H1 (cell line): ENCODE measurements around the gene AOPEP. TPM values are rescaled to one million over a fixed set of nuclear protein-coding genes. Genes with fewer than 3 reads are reported as not detected.

ENCODE experiments used
- CTCF ChIA-PET: fragments of 300-600 bp; sonication (Branson Sonifier 250); formaldehyde crosslinking; loops from one replicate; lab custom pipeline; 2021; ENCODE audit not compliant: partially characterized antibody; lab: Charles Lee
- POLR2A ChIA-PET: fragments of 300-600 bp; sonication (Branson Sonifier 250); formaldehyde crosslinking; loops from one replicate; lab custom pipeline; 2021; ENCODE audit warnings: inconsistent platforms; ENCODE audit not compliant: partially characterized antibody; lab: Charles Lee
- DNase-seq, 2 experiments: peaks; one replicate each; pipeline versions ENCODE4 v3.0.0 to v3.0.0-alpha.2; 2010 to 2022; ENCODE audit warnings: low spot score in 2 of 2, low read depth in 1 of 2, mixed read lengths in 1 of 2
- FAIRE-seq: peaks from 2 replicates; lab custom pipeline; 2011; peaks lifted over from hg19 to GRCh38; lab: Jason Lieb, UNC
- H2AFZ ChIP-seq: 2 replicates; pipeline ENCODE4 v1.8.1; 2012; ENCODE audit warnings: low read length, inconsistent platforms
- H2AK5ac ChIP-seq: 2 replicates; pipeline ENCODE4 v1.6.1; 2013; ENCODE audit warnings: low read depth, low read length
- H2BK120ac ChIP-seq: replicated peaks from 2 replicates; pipeline ENCODE3; 2013; ENCODE audit warnings: low read depth, low read length, inconsistent platforms
- H2BK12ac ChIP-seq: 2 replicates; pipeline ENCODE4 v1.6.1; 2013; ENCODE audit warnings: low read depth, low read length
- H2BK15ac ChIP-seq: 2 replicates; pipeline ENCODE4 v1.6.1; 2013; ENCODE audit warnings: low read length
- H2BK20ac ChIP-seq: 2 replicates; pipeline ENCODE4 v1.6.1; 2013; ENCODE audit warnings: low read length
- H2BK5ac ChIP-seq: 2 replicates; pipeline ENCODE4 v1.6.1; 2013; ENCODE audit warnings: low read depth, low read length
- H3K14ac ChIP-seq: 2 replicates; pipeline ENCODE4 v1.6.1; 2013; ENCODE audit warnings: inconsistent platforms; ENCODE audit not compliant: insufficient read length
- H3K18ac ChIP-seq: 2 replicates; pipeline ENCODE4 v1.6.1; 2013; ENCODE audit warnings: low read length; ENCODE audit errors: extremely low read depth
- H3K23ac ChIP-seq: 2 replicates; pipeline ENCODE4 v1.6.1; 2013; ENCODE audit warnings: inconsistent platforms; ENCODE audit not compliant: insufficient read length
- H3K23me2 ChIP-seq: 2 replicates; pipeline ENCODE4 v1.6.1; 2013; ENCODE audit warnings: low read depth, low read length
- H3K27ac ChIP-seq: 2 replicates; pipeline ENCODE4 v1.6.1; 2011; ENCODE audit warnings: low read depth, low read length, inconsistent platforms
- H3K27me3 ChIP-seq, 4 experiments: replicated peaks in 1 of 4; 1 replicate in 1 of 4; 2 replicates in 3 of 4; pipeline versions ENCODE4 v1.6.1 to v1.8.1; 2011 to 2013; ENCODE audit warnings: low read length in 3 of 4, mild to moderate bottlenecking in 3 of 4, inconsistent platforms in 2 of 4, mixed read lengths in 2 of 4, moderate library complexity in 1 of 4; ENCODE audit not compliant: control insufficient read depth in 3 of 4, insufficient read depth in 3 of 4; ENCODE audit errors: extremely low read depth in 1 of 4
- H3K36me3 ChIP-seq, 4 experiments: 2 replicates each; pipeline versions ENCODE4 v1.6.1 to v1.8.1; 2011 to 2013; ENCODE audit warnings: mild to moderate bottlenecking in 4 of 4, low read length in 3 of 4, moderate library complexity in 2 of 4, control low read depth in 1 of 4, inconsistent platforms in 1 of 4; ENCODE audit not compliant: insufficient read depth in 4 of 4, control insufficient read depth in 2 of 4
- H3K4ac ChIP-seq: replicated peaks from 2 replicates; pipeline ENCODE3; 2013; ENCODE audit warnings: low read length, low read depth, mixed read lengths, inconsistent platforms; ENCODE audit not compliant: insufficient read length
- H3K4me1 ChIP-seq, 4 experiments: replicated peaks in 1 of 4; 1 replicate in 1 of 4; 2 replicates in 3 of 4; pipeline versions ENCODE4 v1.6.1 to v1.8.1; 2011 to 2013; ENCODE audit warnings: low read length in 3 of 4, inconsistent platforms in 2 of 4, mixed read lengths in 1 of 4; ENCODE audit not compliant: insufficient read depth in 4 of 4, control insufficient read depth in 3 of 4
- H3K4me2 ChIP-seq, 2 experiments: 2 replicates each; pipeline versions ENCODE4 v1.6.1 to v1.8.1; 2011 to 2013; ENCODE audit warnings: low read depth in 2 of 2, low read length in 2 of 2, control low read depth in 1 of 2, inconsistent platforms in 1 of 2, mild to moderate bottlenecking in 1 of 2; ENCODE audit not compliant: insufficient read depth in 1 of 2
- H3K4me3 ChIP-seq, 4 experiments: fragments of 200-600, 300-600 bp in 1 of 4; sonication (generic), shearing (Covaris generic), sonication (Bioruptor Twin) in 1 of 4; 2 replicates each; pipeline versions ENCODE4 v1.5.1 to v1.8.1; 2011 to 2016; ENCODE audit warnings: low read length in 4 of 4, low read depth in 3 of 4, control low read depth in 2 of 4, inconsistent platforms in 2 of 4, mild to moderate bottlenecking in 2 of 4, mixed read lengths in 1 of 4, moderate library complexity in 1 of 4; ENCODE audit not compliant: insufficient read depth in 2 of 4; ENCODE audit errors: extremely low read depth in 1 of 4
- H3K56ac ChIP-seq: replicated peaks from 2 replicates; pipeline ENCODE3; 2013; ENCODE audit warnings: low read depth, mild to moderate bottlenecking, mixed read lengths, low read length, inconsistent platforms; ENCODE audit not compliant: insufficient read length
- H3K79me1 ChIP-seq: 2 replicates; pipeline ENCODE4 v1.6.1; 2013; ENCODE audit warnings: low read depth, low read length, control low read depth
- H3K79me2 ChIP-seq, 2 experiments: 2 replicates each; pipeline versions ENCODE4 v1.6.1 to v1.8.1; 2012 to 2013; ENCODE audit warnings: low read length in 2 of 2, mild to moderate bottlenecking in 2 of 2, inconsistent platforms in 1 of 2; ENCODE audit not compliant: insufficient read depth in 2 of 2, control insufficient read depth in 1 of 2
- H3K9ac ChIP-seq, 4 experiments: replicated peaks in 1 of 4; 1 replicate in 1 of 4; 2 replicates in 3 of 4; pipeline versions ENCODE4 v1.6.1 to v1.8.1; 2011 to 2013; ENCODE audit warnings: low read depth in 3 of 4, low read length in 3 of 4, control low read depth in 2 of 4, mild to moderate bottlenecking in 2 of 4, moderate library complexity in 2 of 4, inconsistent platforms in 1 of 4; ENCODE audit errors: extremely low read depth in 1 of 4
- H3K9me3 ChIP-seq, 2 experiments: 2 replicates each; pipeline versions ENCODE4 v1.6.1 to v1.8.1; 2012 to 2013; ENCODE audit warnings: mild to moderate bottlenecking in 2 of 2, moderate library complexity in 2 of 2, control low read depth in 1 of 2, inconsistent platforms in 1 of 2, low read depth in 1 of 2, low read length in 1 of 2, mixed read lengths in 1 of 2; ENCODE audit not compliant: insufficient read depth in 2 of 2
- H4K20me1 ChIP-seq, 2 experiments: replicated peaks in 1 of 2; 2 replicates each; pipeline versions ENCODE3 to v1.8.1; 2011 to 2013; ENCODE audit warnings: inconsistent platforms in 2 of 2, low read length in 2 of 2, mild to moderate bottlenecking in 1 of 2; ENCODE audit not compliant: insufficient read depth in 2 of 2, control insufficient read depth in 1 of 2
- H4K5ac ChIP-seq: 2 replicates; pipeline ENCODE4 v1.6.1; 2013; ENCODE audit warnings: low read length, low read depth, mixed read lengths, inconsistent platforms; ENCODE audit not compliant: insufficient read length
- H4K8ac ChIP-seq: 2 replicates; pipeline ENCODE4 v1.8.0; 2013; ENCODE audit warnings: mild to moderate bottlenecking, moderate library complexity, low read length, inconsistent platforms; ENCODE audit not compliant: insufficient read depth; ENCODE audit errors: extremely low read depth
- H4K91ac ChIP-seq: replicated peaks from 2 replicates; pipeline ENCODE3; 2013; ENCODE audit warnings: low read length, mixed read lengths, inconsistent platforms; ENCODE audit not compliant: insufficient read length
- WGBS, 2 experiments: shearing (Covaris generic) in 1 of 2; methylation state at CpG; one replicate each; pipeline versions ENCODE4 v1.1.6 to v1.1.7; 2013 to 2015; ENCODE audit warnings: low lambda C conversion rate in 2 of 2, mixed read lengths in 2 of 2, inconsistent platforms in 1 of 2, low coverage in 1 of 2, missing lambda C conversion rate in 1 of 2; ENCODE audit not compliant: insufficient replicate concordance in 2 of 2, insufficient coverage in 1 of 2, insufficient read length in 1 of 2; ENCODE audit errors: extremely low coverage in 1 of 2, missing lambda C conversion rate in 1 of 2; 5-methylcytosine and 5-hydroxymethylcytosine counted together
- polyA plus RNA-seq, 7 experiments: library from polyadenylated mRNA; depleted of rRNA in 3 of 7; stranded (reverse) in 5 of 7; unstranded in 2 of 7; fragments of >200 nt in 5 of 7; fragments of 200-250 nt in 2 of 7; gene quantifications; 1 replicate in 5 of 7; 2 replicates in 1 of 7; 4 replicates in 1 of 7; pipeline versions ENCODE4 v1.2.1 to v1.2.3, GENCODE V29; 2011 to 2013; ENCODE audit warnings: missing spikeins in 2 of 7, mixed read lengths in 2 of 7
- total RNA-seq: library from RNA; stranded (reverse); fragmentation: NEBNext Ultra II Directional; extraction: Animal tissue kit (Norgen Biotek cat#: 25700); gene quantifications from 2 replicates; pipeline ENCODE4 v1.2.1, GENCODE V29; 2021

The AOPEP gene
- total and polyA plus RNA-seq, 2 of the 8 experiments (the other 6 are each of a cell fraction or from before 2014, with no cell fraction given): 6.1 to 14.3 TPM

DNA sequence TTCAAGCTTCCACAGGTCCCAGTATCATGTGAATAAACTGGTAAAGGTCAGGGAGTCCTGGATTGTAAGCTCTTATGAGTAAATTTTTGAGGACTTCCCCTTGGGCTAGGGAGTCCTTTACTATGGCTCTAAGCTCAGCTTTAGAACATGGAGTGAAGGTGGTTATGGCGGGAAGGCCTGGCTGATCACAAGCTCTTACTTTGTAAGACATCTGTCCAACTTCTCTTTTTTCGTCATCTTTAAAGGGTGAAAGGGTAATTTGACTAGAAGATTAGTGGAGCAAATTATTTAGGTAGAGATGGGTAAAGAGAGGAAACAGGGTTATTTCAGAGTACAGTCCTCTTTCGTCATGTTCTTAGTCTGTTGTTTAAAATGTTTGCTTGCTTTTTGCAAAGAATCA is 155.4 kb downstream of the AOPEP start:
- H3K56ac ChIP-seq: no peak overlapping the region
- 92% methylated on average over 3 of the region's 3 CpGs; no CpG with 5 or more reads in 1 of the 2 experiments for WGBS, 2 experiments

More for the DNA sequence above, 155.4 kb downstream of the AOPEP start:
- ChIA-PET CTCF (interaction anchor here (0.6 to 1.1 kb wide), 4 partner anchors 141 to 1202 kb away, joined by 3 to 4 read pairs (median 3); no protein-coding TSS in a partner anchor), POLR2A (no interaction called here)
- no peak overlapping the region for H2AK5ac ChIP-seq
- no peak overlapping the region for H4K5ac ChIP-seq
- DNase-seq (no peak), FAIRE-seq (no peak)
- H3K36me3 ChIP-seq: no peaks in the 10 kb centered on the region
- no peak overlapping the region for H3K4me2 ChIP-seq
- no peak overlapping the region for H3K4me3 ChIP-seq
- H4K8ac ChIP-seq: no peak overlapping the region
- H2BK20ac ChIP-seq: no peak overlapping the region
- H3K79me1 ChIP-seq: no peaks in the 10 kb centered on the region
- no peak overlapping the region for H2BK5ac ChIP-seq
- no peak overlapping the region for H3K27ac ChIP-seq
- no peak overlapping the region for H2BK12ac ChIP-seq
- no peaks in the 10 kb centered on the region for H3K79me2 ChIP-seq
- no peaks in the 10 kb centered on the region for H3K27me3 ChIP-seq
- H3K4ac ChIP-seq: no peak overlapping the region
- no peaks in the 10 kb centered on the region for H4K20me1 ChIP-seq
- H3K9ac ChIP-seq: no peak overlapping the region
- H2BK120ac ChIP-seq: no peak overlapping the region
- H3K18ac ChIP-seq: no peak overlapping the region
- H3K23me2 ChIP-seq: no peaks in the 10 kb centered on the region
- H3K4me1 ChIP-seq: peaks cover 0 to 2% (median 0%) of the 10 kb centered on the region in 4 experiments; a peak in 1 of 7 replicates
- no peak overlapping the region for H2AFZ ChIP-seq
- H3K9me3 ChIP-seq: no peaks in the 10 kb centered on the region
- no peak overlapping the region for H3K14ac ChIP-seq
- H3K23ac ChIP-seq: no peak overlapping the region
- no peak overlapping the region for H2BK15ac ChIP-seq
- no peak overlapping the region for H4K91ac ChIP-seq
